ENCODE data around the gene ABRACL.

Gene ABRACL

DNA sequence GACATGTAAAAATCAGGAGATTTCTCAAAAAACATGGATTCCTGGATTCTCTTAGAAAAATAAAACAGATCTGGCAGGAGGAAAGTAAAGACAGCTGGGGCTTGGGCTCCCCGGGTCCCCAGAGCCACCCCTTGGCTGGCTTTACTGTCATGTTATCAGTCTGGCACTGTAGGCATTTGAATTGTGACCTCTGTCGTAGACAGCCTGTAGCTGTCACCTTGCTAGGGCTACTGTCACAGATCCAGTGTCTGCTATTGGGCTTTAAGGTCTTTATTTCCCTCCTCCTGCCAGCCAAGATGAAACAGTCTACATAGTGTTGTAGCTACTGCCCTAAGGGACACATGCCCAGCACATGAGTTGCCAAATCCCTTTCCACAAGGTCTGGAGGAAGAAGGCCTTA lies 37.5 kb downstream of the ABRACL start:
- no peak overlapping the region for H3K4me3 ChIP-seq (ENCODE audit: control insufficient read depth in 1 of 7, extremely low read depth in 1 of 7, insufficient read depth in 4 of 7, low read depth in 2 of 7, low read length in 6 of 7)
- POLR2A ChIA-PET, result no interaction called here

DNA sequence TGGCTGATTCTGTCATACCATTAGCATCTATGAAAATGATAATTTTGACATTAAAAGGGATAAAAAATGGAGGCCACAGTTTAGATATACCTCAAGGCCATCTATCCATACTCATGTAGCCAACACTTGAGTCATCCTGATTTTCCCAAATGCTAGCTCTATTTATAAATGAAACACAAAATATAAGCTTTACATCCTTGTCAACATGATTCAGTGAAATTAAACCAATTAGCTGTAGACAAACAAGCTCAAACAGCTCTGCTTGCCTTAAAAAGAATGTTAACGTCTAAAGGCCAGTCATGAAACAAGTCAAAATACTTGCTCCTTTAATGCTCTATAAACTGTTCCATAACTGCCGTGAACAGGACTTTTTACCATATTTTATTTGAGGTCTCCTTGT lies 40.3 kb downstream of the ABRACL start:
- ChIA-PET POLR2A (no interaction called here), CTCF (interaction anchor here (1.2 kb wide), 1 partner anchor 13 kb away, joined by 3 read pairs; no protein-coding TSS in a partner anchor)
- Histone ChIP-seq H3K36me3 (ENCODE audit: control insufficient read depth in 4 of 4, insufficient read depth in 4 of 4, low read length in 3 of 4) (no peaks in the 10 kb centered on the region), H3K9me3 (ENCODE audit: control extremely low read depth in 1 of 5, control insufficient read depth in 4 of 5, insufficient read depth in 2 of 5, low read depth in 1 of 5, low read length in 4 of 5) (no peaks in the 10 kb centered on the region), H3K27me3 (replicated peaks in 2 of 5; ENCODE audit: control insufficient read depth in 4 of 5, insufficient read depth in 5 of 5, low read length in 4 of 5) (no peaks in the 10 kb centered on the region), H3K4me1 (ENCODE audit: control extremely low read depth in 1 of 4, control insufficient read depth in 4 of 4, insufficient read depth in 4 of 4, low read length in 3 of 4) (no peaks in the 10 kb centered on the region), H3K4me3 (ENCODE audit: control insufficient read depth in 1 of 7, extremely low read depth in 1 of 7, insufficient read depth in 4 of 7, low read depth in 2 of 7, low read length in 6 of 7) (no peak overlapping the region), H3K27ac (ENCODE audit: insufficient read depth in 1 of 2, low read depth in 1 of 2, low read length in 2 of 2, poor library complexity in 1 of 2, severe bottlenecking in 2 of 2) (no peak overlapping the region)
- WGBS (ENCODE audit: insufficient coverage), result 89% methylated on average over 1 of the region's 2 CpGs
- DNase-seq, result no peak

More for the DNA sequence above, 37.5 kb downstream of the ABRACL start:
- 95% methylated on average over 2 of the region's 2 CpGs for WGBS (ENCODE audit: insufficient coverage)
- Histone ChIP-seq H3K27me3 (replicated peaks in 2 of 5; ENCODE audit: control insufficient read depth in 4 of 5, insufficient read depth in 5 of 5, low read length in 4 of 5) (no peaks in the 10 kb centered on the region), H3K9me3 (ENCODE audit: control extremely low read depth in 1 of 5, control insufficient read depth in 4 of 5, insufficient read depth in 2 of 5, low read depth in 1 of 5, low read length in 4 of 5) (no peaks in the 10 kb centered on the region), H3K27ac (ENCODE audit: insufficient read depth in 1 of 2, low read depth in 1 of 2, low read length in 2 of 2, poor library complexity in 1 of 2, severe bottlenecking in 2 of 2) (no peak overlapping the region), H3K4me1 (ENCODE audit: control extremely low read depth in 1 of 4, control insufficient read depth in 4 of 4, insufficient read depth in 4 of 4, low read length in 3 of 4) (no peaks in the 10 kb centered on the region), H3K36me3 (ENCODE audit: control insufficient read depth in 4 of 4, insufficient read depth in 4 of 4, low read length in 3 of 4) (no peaks in the 10 kb centered on the region)
- CTCF ChIA-PET, result interaction anchor here (0.7 kb wide), 1 partner anchor 13 kb away, joined by 3 read pairs; no protein-coding TSS in a partner anchor
- no peak for DNase-seq

DNA sequence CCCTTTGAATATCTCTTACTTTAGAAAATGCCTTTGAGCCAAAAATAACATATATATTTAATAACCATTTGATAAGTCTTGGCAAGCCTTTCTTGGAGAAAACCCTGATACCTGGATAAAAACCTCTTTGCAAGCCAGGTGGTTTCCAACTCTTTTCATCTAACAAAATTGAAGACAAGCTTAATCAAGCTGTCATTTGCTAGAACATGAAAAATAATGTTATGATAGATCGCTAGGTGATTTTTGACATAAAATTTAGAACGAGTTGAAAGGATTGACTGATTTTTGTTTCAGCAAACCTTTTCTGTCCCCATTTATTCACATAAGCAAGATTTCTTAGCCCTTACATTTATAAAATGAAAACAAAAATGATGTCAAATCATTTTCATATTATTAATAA lies 44.6 kb downstream of the ABRACL start:
- no peak overlapping the region for H3K27ac ChIP-seq (ENCODE audit: insufficient read depth in 1 of 2, low read depth in 1 of 2, low read length in 2 of 2, poor library complexity in 1 of 2, severe bottlenecking in 2 of 2)
- CTCF ChIA-PET, result no interaction called here
- WGBS (ENCODE audit: insufficient coverage), result no CpG with 5 or more reads among the region's 2 CpGs
- H3K4me3 ChIP-seq (ENCODE audit: control insufficient read depth in 1 of 7, extremely low read depth in 1 of 7, insufficient read depth in 4 of 7, low read depth in 2 of 7, low read length in 6 of 7), result no peak overlapping the region
- H3K4me1 ChIP-seq (ENCODE audit: control extremely low read depth in 1 of 4, control insufficient read depth in 4 of 4, insufficient read depth in 4 of 4, low read length in 3 of 4), result no peaks in the 10 kb centered on the region
- no peaks in the 10 kb centered on the region for H3K27me3 ChIP-seq (replicated peaks in 2 of 5; ENCODE audit: control insufficient read depth in 4 of 5, insufficient read depth in 5 of 5, low read length in 4 of 5)
- no peaks in the 10 kb centered on the region for H3K9me3 ChIP-seq (ENCODE audit: control extremely low read depth in 1 of 5, control insufficient read depth in 4 of 5, insufficient read depth in 2 of 5, low read depth in 1 of 5, low read length in 4 of 5)
- H3K36me3 ChIP-seq (ENCODE audit: control insufficient read depth in 4 of 4, insufficient read depth in 4 of 4, low read length in 3 of 4), result no peaks in the 10 kb centered on the region
- no peak for DNase-seq
- POLR2A ChIA-PET, result no interaction called here

DNA sequence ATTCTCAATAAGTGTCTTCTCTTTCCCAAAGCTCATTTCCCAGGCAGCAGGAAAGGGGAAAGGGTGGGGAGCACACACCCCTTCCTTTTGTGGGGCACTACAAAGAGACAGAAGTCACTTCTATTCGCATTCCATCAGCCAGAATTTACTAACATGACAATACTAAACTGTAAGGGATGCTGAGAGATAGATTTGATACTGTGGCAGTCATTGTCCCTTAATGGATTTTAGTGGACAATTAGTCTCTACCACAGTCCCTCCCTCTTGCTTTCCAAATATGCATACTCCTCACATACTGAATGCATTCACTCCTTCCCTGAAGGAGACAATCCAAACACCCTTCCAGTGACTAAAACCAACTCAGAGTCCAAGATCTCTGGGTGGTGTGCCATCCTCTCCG lies 50.5 kb downstream of the ABRACL start:
- Histone ChIP-seq H3K27ac (ENCODE audit: insufficient read depth in 1 of 2, low read depth in 1 of 2, low read length in 2 of 2, poor library complexity in 1 of 2, severe bottlenecking in 2 of 2) (no peak overlapping the region), H3K36me3 (ENCODE audit: control insufficient read depth in 4 of 4, insufficient read depth in 4 of 4, low read length in 3 of 4) (no peaks in the 10 kb centered on the region), H3K4me3 (ENCODE audit: control insufficient read depth in 1 of 7, extremely low read depth in 1 of 7, insufficient read depth in 4 of 7, low read depth in 2 of 7, low read length in 6 of 7) (no peak overlapping the region), H3K27me3 (replicated peaks in 2 of 5; ENCODE audit: control insufficient read depth in 4 of 5, insufficient read depth in 5 of 5, low read length in 4 of 5) (no peaks in the 10 kb centered on the region), H3K4me1 (ENCODE audit: control extremely low read depth in 1 of 4, control insufficient read depth in 4 of 4, insufficient read depth in 4 of 4, low read length in 3 of 4) (no peaks in the 10 kb centered on the region), H3K9me3 (ENCODE audit: control extremely low read depth in 1 of 5, control insufficient read depth in 4 of 5, insufficient read depth in 2 of 5, low read depth in 1 of 5, low read length in 4 of 5) (no peaks in the 10 kb centered on the region)
- ChIA-PET CTCF (interaction anchor here (1.3 kb wide), 1 partner anchor 31 kb away, joined by 3 read pairs; no protein-coding TSS in a partner anchor), POLR2A (interaction anchor here (0.7 kb wide), 1 partner anchor 818 kb away, joined by 3 read pairs; no protein-coding TSS in a partner anchor)
- DNase-seq, result no peak
- WGBS (ENCODE audit: insufficient coverage), result no CpG with 5 or more reads among the region's 2 CpGs

DNA sequence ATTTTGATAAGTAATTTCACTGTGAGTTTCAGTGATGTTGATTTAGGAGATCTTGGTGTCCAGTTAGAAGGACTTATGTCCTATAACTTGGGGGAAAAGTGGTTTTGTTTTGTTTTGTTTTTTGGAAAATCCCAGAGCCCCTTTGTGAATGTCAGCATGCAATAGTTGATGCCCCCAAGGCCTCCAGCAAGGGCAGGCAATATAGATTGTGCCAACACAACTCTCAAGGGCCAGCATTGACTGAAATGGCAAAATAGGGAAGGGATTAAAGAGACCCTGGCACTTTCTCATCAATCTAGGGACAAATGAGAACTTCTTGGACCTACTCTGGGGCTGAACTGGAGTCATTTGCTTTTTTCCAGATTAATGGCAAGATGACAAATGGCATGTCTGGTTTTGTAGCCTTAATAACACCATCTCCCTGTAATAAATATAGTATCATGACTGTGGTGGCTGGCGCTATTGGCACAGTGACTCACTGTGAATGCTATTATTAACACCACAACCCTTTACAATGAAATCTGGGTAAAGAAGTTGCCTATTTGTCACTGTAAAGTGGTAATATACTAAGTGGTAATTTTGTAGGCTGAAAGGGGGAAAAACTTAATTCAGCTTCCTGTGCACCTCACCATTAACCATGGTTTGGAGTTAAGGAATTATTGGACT lies 51.8 kb downstream of the ABRACL start:
- no peaks in the 10 kb centered on the region for H3K9me3 ChIP-seq (ENCODE audit: control extremely low read depth in 1 of 5, control insufficient read depth in 4 of 5, insufficient read depth in 2 of 5, low read depth in 1 of 5, low read length in 4 of 5)
- H3K27me3 ChIP-seq (replicated peaks in 2 of 5; ENCODE audit: control insufficient read depth in 4 of 5, insufficient read depth in 5 of 5, low read length in 4 of 5), result no peaks in the 10 kb centered on the region
- no CpG with 5 or more reads among the region's 1 CpG for WGBS (ENCODE audit: insufficient coverage)
- no peak overlapping the region for H3K4me3 ChIP-seq (ENCODE audit: control insufficient read depth in 1 of 7, extremely low read depth in 1 of 7, insufficient read depth in 4 of 7, low read depth in 2 of 7, low read length in 6 of 7)
- CTCF ChIA-PET, result interaction anchor here (1.7 kb wide), 1 partner anchor 13 kb away, joined by 3 read pairs; no protein-coding TSS in a partner anchor
- no peak for DNase-seq
- no peak overlapping the region for H3K27ac ChIP-seq (ENCODE audit: insufficient read depth in 1 of 2, low read depth in 1 of 2, low read length in 2 of 2, poor library complexity in 1 of 2, severe bottlenecking in 2 of 2)
- POLR2A ChIA-PET, result no interaction called here
- H3K36me3 ChIP-seq (ENCODE audit: control insufficient read depth in 4 of 4, insufficient read depth in 4 of 4, low read length in 3 of 4), result no peaks in the 10 kb centered on the region
- H3K4me1 ChIP-seq (ENCODE audit: control extremely low read depth in 1 of 4, control insufficient read depth in 4 of 4, insufficient read depth in 4 of 4, low read length in 3 of 4), result no peaks in the 10 kb centered on the region

DNA sequence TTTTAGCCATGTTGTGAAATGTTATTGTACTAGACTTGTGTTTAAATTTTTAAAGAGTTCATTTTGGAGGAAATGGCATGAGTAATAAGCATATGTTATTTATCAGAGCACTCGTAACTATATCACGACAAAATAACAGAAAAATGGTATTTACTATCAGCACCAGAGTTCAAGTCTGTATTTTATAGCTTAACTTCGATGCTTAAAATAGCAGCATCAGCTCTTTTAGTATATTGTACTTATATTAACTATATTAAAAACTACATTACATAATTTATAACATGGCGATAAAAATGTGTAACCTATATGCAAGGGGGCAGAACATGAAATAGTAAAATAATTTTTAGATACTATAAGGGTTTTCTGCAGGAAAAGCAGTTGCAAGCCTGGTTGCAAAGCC lies 52.9 kb downstream of the ABRACL start:
- Histone ChIP-seq H3K4me1 (ENCODE audit: control extremely low read depth in 1 of 4, control insufficient read depth in 4 of 4, insufficient read depth in 4 of 4, low read length in 3 of 4) (no peaks in the 10 kb centered on the region), H3K4me3 (ENCODE audit: control insufficient read depth in 1 of 7, extremely low read depth in 1 of 7, insufficient read depth in 4 of 7, low read depth in 2 of 7, low read length in 6 of 7) (no peak overlapping the region), H3K36me3 (ENCODE audit: control insufficient read depth in 4 of 4, insufficient read depth in 4 of 4, low read length in 3 of 4) (no peaks in the 10 kb centered on the region), H3K9me3 (ENCODE audit: control extremely low read depth in 1 of 5, control insufficient read depth in 4 of 5, insufficient read depth in 2 of 5, low read depth in 1 of 5, low read length in 4 of 5) (no peaks in the 10 kb centered on the region), H3K27ac (ENCODE audit: insufficient read depth in 1 of 2, low read depth in 1 of 2, low read length in 2 of 2, poor library complexity in 1 of 2, severe bottlenecking in 2 of 2) (no peak overlapping the region), H3K27me3 (replicated peaks in 2 of 5; ENCODE audit: control insufficient read depth in 4 of 5, insufficient read depth in 5 of 5, low read length in 4 of 5) (no peaks in the 10 kb centered on the region)
- ChIA-PET CTCF (interaction anchor here (1.7 kb wide), 1 partner anchor 14 kb away, joined by 3 read pairs; no protein-coding TSS in a partner anchor), POLR2A (no interaction called here)
- no peak for DNase-seq
- no CpG with 5 or more reads among the region's 4 CpGs for WGBS (ENCODE audit: insufficient coverage)

DNA sequence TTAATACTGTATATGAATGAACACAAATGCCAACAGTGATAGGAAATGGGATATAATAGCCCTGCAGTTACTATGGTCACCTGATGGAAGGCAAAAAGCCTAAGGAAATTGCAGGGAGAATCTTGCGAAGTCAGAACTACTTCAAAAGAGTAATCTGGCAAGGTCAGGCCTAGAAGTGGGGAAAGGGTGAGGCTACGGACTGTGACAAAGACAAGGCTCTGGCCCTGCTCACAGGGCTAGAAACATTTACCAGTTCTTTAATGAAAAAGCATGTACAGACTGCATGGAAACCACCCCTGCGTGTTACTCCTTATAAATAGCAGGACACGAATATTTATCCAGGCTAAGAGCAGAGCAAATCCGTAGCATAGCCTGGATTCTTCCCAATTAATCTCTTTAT lies 53.8 kb downstream of the ABRACL start:
- no peaks in the 10 kb centered on the region for H3K4me1 ChIP-seq (ENCODE audit: control extremely low read depth in 1 of 4, control insufficient read depth in 4 of 4, insufficient read depth in 4 of 4, low read length in 3 of 4)
- no peaks in the 10 kb centered on the region for H3K27me3 ChIP-seq (replicated peaks in 2 of 5; ENCODE audit: control insufficient read depth in 4 of 5, insufficient read depth in 5 of 5, low read length in 4 of 5)
- H3K27ac ChIP-seq (ENCODE audit: insufficient read depth in 1 of 2, low read depth in 1 of 2, low read length in 2 of 2, poor library complexity in 1 of 2, severe bottlenecking in 2 of 2), result no peak overlapping the region
- DNase-seq, result no peak
- no peaks in the 10 kb centered on the region for H3K36me3 ChIP-seq (ENCODE audit: control insufficient read depth in 4 of 4, insufficient read depth in 4 of 4, low read length in 3 of 4)
- WGBS (ENCODE audit: insufficient coverage), result 96% methylated on average over 4 of the region's 5 CpGs
- H3K9me3 ChIP-seq (ENCODE audit: control extremely low read depth in 1 of 5, control insufficient read depth in 4 of 5, insufficient read depth in 2 of 5, low read depth in 1 of 5, low read length in 4 of 5), result no peaks in the 10 kb centered on the region
- ChIA-PET POLR2A (no interaction called here), CTCF (interaction anchor here (1.7 kb wide), 1 partner anchor 15 kb away, joined by 3 read pairs; no protein-coding TSS in a partner anchor)
- no peak overlapping the region for H3K4me3 ChIP-seq (ENCODE audit: control insufficient read depth in 1 of 7, extremely low read depth in 1 of 7, insufficient read depth in 4 of 7, low read depth in 2 of 7, low read length in 6 of 7)

Measured in common myeloid progenitor, CD34-positive (primary cell).